Measurements from ENCODE around the gene ZNF90.
"Not testable (repeated sequence)": the region's sequence is repeated elsewhere in the genome, so short reads cannot be mapped to it uniquely, and the experiment has no call there.

DNA sequence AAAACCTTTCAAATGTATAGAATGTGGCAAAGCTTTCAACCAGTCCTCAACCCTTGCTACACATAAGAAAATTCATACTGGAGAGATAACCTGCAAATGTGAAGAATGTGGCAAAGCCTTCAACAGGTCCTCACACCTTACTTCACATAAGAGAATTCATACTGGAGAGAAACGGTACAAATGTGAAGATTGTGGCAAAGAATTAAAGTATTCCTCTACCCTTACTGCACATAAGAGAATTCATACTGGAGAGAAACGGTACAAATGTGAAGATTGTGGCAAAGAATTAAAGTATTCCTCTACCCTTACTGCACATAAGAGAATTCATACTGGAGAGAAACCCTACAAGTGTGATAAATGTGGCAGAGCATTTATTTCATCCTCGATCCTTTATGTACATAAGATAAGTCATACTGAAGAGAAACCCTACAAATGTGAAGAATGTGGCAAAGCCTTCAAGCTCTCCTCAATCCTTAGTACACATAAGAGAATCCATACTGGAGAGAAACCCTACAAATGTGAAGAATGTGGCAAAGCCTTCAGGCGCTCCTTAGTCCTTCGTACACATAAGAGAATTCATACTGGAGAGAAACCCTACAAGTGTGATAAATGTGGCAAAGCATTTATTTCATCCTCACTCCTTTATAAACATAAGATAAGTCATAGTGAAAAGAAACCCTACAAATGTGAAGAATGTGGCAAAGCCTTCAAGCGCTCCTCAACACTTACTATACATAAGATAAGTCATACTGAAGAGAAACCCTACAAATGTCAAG lies 40.5 kb downstream of the ZNF90 start:
- TF ChIP-seq, protein P1, sequence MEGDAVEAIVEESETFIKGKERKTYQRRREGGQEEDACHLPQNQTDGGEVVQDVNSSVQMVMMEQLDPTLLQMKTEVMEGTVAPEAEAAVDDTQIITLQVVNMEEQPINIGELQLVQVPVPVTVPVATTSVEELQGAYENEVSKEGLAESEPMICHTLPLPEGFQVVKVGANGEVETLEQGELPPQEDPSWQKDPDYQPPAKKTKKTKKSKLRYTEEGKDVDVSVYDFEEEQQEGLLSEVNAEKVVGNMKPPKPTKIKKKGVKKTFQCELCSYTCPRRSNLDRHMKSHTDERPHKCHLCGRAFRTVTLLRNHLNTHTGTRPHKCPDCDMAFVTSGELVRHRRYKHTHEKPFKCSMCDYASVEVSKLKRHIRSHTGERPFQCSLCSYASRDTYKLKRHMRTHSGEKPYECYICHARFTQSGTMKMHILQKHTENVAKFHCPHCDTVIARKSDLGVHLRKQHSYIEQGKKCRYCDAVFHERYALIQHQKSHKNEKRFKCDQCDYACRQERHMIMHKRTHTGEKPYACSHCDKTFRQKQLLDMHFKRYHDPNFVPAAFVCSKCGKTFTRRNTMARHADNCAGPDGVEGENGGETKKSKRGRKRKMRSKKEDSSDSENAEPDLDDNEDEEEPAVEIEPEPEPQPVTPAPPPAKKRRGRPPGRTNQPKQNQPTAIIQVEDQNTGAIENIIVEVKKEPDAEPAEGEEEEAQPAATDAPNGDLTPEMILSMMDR (IDR thresholded peaks at IDR 0.05), result not testable (repeated sequence)
- TF ChIP-seq POLR2A (IDR thresholded peaks at IDR 0.05), result not testable (repeated sequence)

All from adrenal gland (tissue), 5 donors.